SK-N-SH treated with all-trans-retinoic acid at 6 μM for 48 hours (cell line): ENCODE results near the gene TTYH2.

Experiments used
- ARNTL ChIP-seq: fragments of 450-650 bp; formaldehyde crosslinking; IDR thresholded peaks from 2 replicates; pipeline ENCODE4 v1.5.0; 2020; ENCODE audit warnings: low read depth, mild to moderate bottlenecking, moderate library complexity, borderline replicate concordance
- ISL1 ChIP-seq: fragments of 250-450 bp; sonication (Bioruptor Pico); IDR thresholded peaks from 2 replicates; pipeline ENCODE4 v2.1.2; 2022; ENCODE audit warnings: mild to moderate bottlenecking, moderate library complexity
- ZFP30 ChIP-seq: fragments of 450-650 bp; formaldehyde crosslinking; IDR thresholded peaks from 2 replicates; pipeline ENCODE4 v1.5.0; 2022; ENCODE audit warnings: mild to moderate bottlenecking, moderate library complexity
- ZNF70 ChIP-seq: fragments of 450-650 bp; formaldehyde crosslinking; IDR thresholded peaks from 2 replicates; pipeline ENCODE4 v1.5.0; 2020; ENCODE audit warnings: mild to moderate bottlenecking, moderate library complexity
- TF ChIP-seq, protein P1 (sequence below): fragments of 250-450 bp; sonication (Bioruptor Pico); IDR thresholded peaks from 2 replicates; pipeline ENCODE4 v1.8.0; 2020; ENCODE audit warnings: mild to moderate bottlenecking, moderate library complexity, borderline replicate concordance
- TF ChIP-seq, protein P2 (sequence below): fragments of 250-450 bp; sonication (Bioruptor Pico); IDR thresholded peaks from 2 replicates; pipeline ENCODE4 v1.5.1; 2021; ENCODE audit warnings: mild to moderate bottlenecking, moderate library complexity
- TF ChIP-seq, protein P3 (sequence below): fragments of 250-450 bp; sonication (Bioruptor Pico); IDR thresholded peaks from 2 replicates; pipeline ENCODE4 v1.5.1; 2020; ENCODE audit warnings: low read depth, mild to moderate bottlenecking, moderate library complexity

DNA sequence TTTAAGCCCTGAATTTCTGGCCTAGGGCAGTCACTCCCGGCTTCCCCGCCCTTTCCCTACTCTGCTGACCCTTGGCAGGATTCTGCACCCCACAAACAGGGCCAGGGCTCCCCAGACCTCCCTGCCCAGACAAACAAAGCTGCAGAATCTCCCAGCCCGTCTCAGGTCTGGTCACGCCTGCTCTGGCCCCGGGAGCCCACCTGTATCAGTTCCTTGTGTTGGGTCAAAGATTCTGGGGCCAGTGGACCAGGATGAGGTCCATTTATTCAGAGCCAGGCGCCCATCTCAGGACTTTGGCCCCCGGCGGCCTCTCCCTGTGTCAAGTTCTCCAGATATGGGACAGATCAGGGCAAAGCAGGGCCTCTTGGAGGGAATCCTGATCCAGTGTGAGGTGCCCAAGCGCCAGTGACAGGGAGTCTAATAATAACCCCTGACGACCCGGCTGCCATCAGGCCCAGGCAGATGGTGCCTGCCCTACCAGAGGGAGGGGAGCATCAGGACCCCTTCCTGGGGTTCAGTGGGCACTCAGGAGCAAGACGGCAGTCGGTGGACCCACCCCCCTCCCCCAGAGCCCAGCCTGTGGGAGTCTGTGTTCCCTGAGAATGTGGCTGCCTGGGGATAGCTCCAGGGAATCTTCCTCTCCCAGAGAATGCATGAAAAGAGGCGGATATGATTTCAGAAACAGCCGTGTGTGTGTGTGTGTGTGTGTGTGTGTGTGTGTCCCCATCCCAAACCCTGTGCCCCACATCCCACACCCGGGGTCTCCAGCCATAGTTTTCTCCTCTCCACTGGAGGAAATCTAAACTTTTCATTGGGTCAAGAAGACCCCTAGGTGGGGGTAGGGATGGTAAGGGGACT lies 1.3 kb downstream of the TTYH2 start:
- TF ChIP-seq ISL1, result no peak
- TF ChIP-seq ZNF70 (CRISPR knock-in tag), result no peak
- TF ChIP-seq, protein P1, sequence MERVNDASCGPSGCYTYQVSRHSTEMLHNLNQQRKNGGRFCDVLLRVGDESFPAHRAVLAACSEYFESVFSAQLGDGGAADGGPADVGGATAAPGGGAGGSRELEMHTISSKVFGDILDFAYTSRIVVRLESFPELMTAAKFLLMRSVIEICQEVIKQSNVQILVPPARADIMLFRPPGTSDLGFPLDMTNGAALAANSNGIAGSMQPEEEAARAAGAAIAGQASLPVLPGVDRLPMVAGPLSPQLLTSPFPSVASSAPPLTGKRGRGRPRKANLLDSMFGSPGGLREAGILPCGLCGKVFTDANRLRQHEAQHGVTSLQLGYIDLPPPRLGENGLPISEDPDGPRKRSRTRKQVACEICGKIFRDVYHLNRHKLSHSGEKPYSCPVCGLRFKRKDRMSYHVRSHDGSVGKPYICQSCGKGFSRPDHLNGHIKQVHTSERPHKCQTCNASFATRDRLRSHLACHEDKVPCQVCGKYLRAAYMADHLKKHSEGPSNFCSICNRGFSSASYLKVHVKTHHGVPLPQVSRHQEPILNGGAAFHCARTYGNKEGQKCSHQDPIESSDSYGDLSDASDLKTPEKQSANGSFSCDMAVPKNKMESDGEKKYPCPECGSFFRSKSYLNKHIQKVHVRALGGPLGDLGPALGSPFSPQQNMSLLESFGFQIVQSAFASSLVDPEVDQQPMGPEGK (CRISPR knock-in tag), result no peak
- TF ChIP-seq, protein P2, sequence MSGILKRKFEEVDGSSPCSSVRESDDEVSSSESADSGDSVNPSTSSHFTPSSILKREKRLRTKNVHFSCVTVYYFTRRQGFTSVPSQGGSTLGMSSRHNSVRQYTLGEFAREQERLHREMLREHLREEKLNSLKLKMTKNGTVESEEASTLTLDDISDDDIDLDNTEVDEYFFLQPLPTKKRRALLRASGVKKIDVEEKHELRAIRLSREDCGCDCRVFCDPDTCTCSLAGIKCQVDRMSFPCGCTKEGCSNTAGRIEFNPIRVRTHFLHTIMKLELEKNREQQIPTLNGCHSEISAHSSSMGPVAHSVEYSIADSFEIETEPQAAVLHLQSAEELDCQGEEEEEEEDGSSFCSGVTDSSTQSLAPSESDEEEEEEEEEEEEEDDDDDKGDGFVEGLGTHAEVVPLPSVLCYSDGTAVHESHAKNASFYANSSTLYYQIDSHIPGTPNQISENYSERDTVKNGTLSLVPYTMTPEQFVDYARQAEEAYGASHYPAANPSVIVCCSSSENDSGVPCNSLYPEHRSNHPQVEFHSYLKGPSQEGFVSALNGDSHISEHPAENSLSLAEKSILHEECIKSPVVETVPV (CRISPR knock-in tag), result no peak
- TF ChIP-seq, protein P3, sequence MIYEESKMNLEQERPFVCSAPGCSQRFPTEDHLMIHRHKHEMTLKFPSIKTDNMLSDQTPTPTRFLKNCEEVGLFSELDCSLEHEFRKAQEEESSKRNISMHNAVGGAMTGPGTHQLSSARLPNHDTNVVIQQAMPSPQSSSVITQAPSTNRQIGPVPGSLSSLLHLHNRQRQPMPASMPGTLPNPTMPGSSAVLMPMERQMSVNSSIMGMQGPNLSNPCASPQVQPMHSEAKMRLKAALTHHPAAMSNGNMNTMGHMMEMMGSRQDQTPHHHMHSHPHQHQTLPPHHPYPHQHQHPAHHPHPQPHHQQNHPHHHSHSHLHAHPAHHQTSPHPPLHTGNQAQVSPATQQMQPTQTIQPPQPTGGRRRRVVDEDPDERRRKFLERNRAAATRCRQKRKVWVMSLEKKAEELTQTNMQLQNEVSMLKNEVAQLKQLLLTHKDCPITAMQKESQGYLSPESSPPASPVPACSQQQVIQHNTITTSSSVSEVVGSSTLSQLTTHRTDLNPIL (CRISPR knock-in tag), result no peak
- TF ChIP-seq ARNTL (CRISPR knock-in tag), result no peak
- no peak for TF ChIP-seq ZFP30 (CRISPR knock-in tag)
